Natural killer cell (primary cell): Measurements from ENCODE around the gene TAF1L. TPM values are rescaled to one million over a fixed set of nuclear protein-coding genes. Genes with fewer than 3 reads are reported as not detected.
"Not testable (repeated sequence)": the region's sequence is repeated elsewhere in the genome, so short reads cannot be mapped to it uniquely, and the experiment has no call there.

Experiments
- ATAC-seq, 3 donors: fragments of 150-1000 bp in 2 of 3; fragments of 200-7000 bp in 1 of 3; cut with Tn5 transposase; 1 replicate in 1 of 3; 2 replicates in 2 of 3; pipeline ENCODE4 v1.10.0; 2021; ENCODE audit warnings: mild to moderate bottlenecking in 2 of 3, moderate library complexity in 2 of 3
- DNase-seq, 2 donors: peaks; one replicate each; pipeline versions ENCODE4 v3.0.0 to v3.0.0-alpha.2; 2013 to 2021; ENCODE audit warnings: mixed read lengths in 1 of 2
- H3K27ac ChIP-seq: one replicate; pipeline ENCODE4 v1.5.1; 2013; ENCODE audit warnings: mild to moderate bottlenecking, low read length
- H3K27me3 ChIP-seq: one replicate; pipeline ENCODE4 v1.6.1; 2013; ENCODE audit warnings: low read length; ENCODE audit not compliant: control insufficient read depth, insufficient read depth
- H3K36me3 ChIP-seq: one replicate; pipeline ENCODE4 v1.6.1; 2013; ENCODE audit warnings: low read length; ENCODE audit not compliant: control insufficient read depth, insufficient read depth
- H3K4me1 ChIP-seq: one replicate; pipeline ENCODE4 v1.6.1; 2013; ENCODE audit warnings: low read length; ENCODE audit not compliant: control insufficient read depth, insufficient read depth
- H3K4me3 ChIP-seq: one replicate; pipeline ENCODE4 v1.5.1; 2013; ENCODE audit warnings: low read length
- H3K9me3 ChIP-seq: one replicate; pipeline ENCODE4 v1.6.1; 2013; ENCODE audit warnings: low read length; ENCODE audit not compliant: control insufficient read depth, insufficient read depth
- H3K27ac Mint-ChIP-seq, 2 donors: one replicate each; pipeline ENCODE4 v1.8.0; 2022; ENCODE audit warnings: mild to moderate bottlenecking in 2 of 2, mixed read lengths in 2 of 2, moderate library complexity in 1 of 2
- H3K27me3 Mint-ChIP-seq, 2 donors: one replicate each; pipeline ENCODE4 v1.8.0; 2022; ENCODE audit warnings: low read depth in 2 of 2, mixed read lengths in 2 of 2
- H3K36me3 Mint-ChIP-seq: one replicate; pipeline ENCODE4 v1.8.0; 2022; ENCODE audit warnings: mixed read lengths
- H3K4me1 Mint-ChIP-seq, 2 donors: one replicate each; pipeline ENCODE4 v1.8.0; 2022; ENCODE audit warnings: mixed read lengths in 2 of 2
- H3K4me3 Mint-ChIP-seq: one replicate; pipeline ENCODE4 v1.8.0; 2022; ENCODE audit warnings: mild to moderate bottlenecking, moderate library complexity, mixed read lengths
- H3K9me3 Mint-ChIP-seq, 2 donors: one replicate each; pipeline ENCODE4 v1.8.0; 2022; ENCODE audit warnings: mixed read lengths in 2 of 2
- WGBS: methylation state at CpG from one replicate; pipeline ENCODE4 v1.1.7; 2013; ENCODE audit warnings: missing lambda C conversion rate; ENCODE audit not compliant: insufficient coverage; 5-methylcytosine and 5-hydroxymethylcytosine counted together
- intact Hi-C: fragments of 100-400 bp; cut with micrococcal nuclease; formaldehyde crosslinking; loops from one replicate; pipeline ENCODE4 v1.14.2; 2022
- total RNA-seq, 4 donors: library from RNA; stranded (reverse); fragments of 120-200 nt in 1 of 4; gene quantifications; one replicate each; pipeline versions ENCODE4 v1.2.3 to v1.2.4, GENCODE V29; 2013 to 2022
- TF ChIP-seq, protein P1 (sequence below): fragments of 200-600 bp; IDR thresholded peaks from one replicate; pipeline ENCODE4 v1.8.0; 2022; ENCODE audit warnings: antibody characterized with exemption

TAF1L gene
- total RNA-seq, 3 donors from 2014 or later (not counting 1 experiment from before 2014, with no cell fraction given), result 0.05 TPM; not detected in 2

DNA sequence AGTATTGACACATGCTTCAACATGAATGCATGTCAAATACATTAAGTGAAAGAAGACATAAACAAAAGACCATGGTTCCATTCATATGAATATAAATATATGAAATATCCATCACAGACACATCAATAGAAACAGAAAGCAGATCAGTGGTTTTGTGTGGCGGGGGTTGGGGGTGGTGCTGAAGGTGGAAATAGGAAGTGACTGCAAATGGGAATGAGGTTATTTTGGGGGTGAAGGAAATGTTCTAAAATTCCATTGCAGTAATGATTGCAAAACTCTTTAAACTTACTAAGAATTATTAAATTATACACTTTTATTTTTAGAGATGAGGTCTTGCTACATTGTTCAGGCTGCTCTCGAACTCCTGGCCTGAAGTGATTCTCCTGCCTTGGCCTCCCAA, 28.7 kb downstream of the TAF1L start:
- H3K4me3 Mint-ChIP-seq, result no peak overlapping the region
- Histone ChIP-seq H3K27ac (no peak overlapping the region), H3K36me3 (no peaks in the 10 kb centered on the region), H3K9me3 (peaks cover 5% of the 10 kb centered on the region), H3K4me1 (no peaks in the 10 kb centered on the region), H3K4me3 (no peak overlapping the region), H3K27me3 (peaks cover 4% of the 10 kb centered on the region)
- H3K4me1 Mint-ChIP-seq, result no peaks in the 10 kb centered on the region
- intact Hi-C loops, result no loop called here
- 85% methylated on average over 1 of the region's 2 CpGs for WGBS
- H3K27me3 Mint-ChIP-seq, result peaks cover 12 to 39% of the 10 kb centered on the region in 2 donors
- H3K27ac Mint-ChIP-seq, result no peak overlapping the region
- TF ChIP-seq, protein P1, sequence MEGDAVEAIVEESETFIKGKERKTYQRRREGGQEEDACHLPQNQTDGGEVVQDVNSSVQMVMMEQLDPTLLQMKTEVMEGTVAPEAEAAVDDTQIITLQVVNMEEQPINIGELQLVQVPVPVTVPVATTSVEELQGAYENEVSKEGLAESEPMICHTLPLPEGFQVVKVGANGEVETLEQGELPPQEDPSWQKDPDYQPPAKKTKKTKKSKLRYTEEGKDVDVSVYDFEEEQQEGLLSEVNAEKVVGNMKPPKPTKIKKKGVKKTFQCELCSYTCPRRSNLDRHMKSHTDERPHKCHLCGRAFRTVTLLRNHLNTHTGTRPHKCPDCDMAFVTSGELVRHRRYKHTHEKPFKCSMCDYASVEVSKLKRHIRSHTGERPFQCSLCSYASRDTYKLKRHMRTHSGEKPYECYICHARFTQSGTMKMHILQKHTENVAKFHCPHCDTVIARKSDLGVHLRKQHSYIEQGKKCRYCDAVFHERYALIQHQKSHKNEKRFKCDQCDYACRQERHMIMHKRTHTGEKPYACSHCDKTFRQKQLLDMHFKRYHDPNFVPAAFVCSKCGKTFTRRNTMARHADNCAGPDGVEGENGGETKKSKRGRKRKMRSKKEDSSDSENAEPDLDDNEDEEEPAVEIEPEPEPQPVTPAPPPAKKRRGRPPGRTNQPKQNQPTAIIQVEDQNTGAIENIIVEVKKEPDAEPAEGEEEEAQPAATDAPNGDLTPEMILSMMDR, result no peak
- no peaks in the 10 kb centered on the region for H3K9me3 Mint-ChIP-seq
- H3K36me3 Mint-ChIP-seq, result no peaks in the 10 kb centered on the region
- ATAC-seq (no peak), DNase-seq (no peak)

DNA sequence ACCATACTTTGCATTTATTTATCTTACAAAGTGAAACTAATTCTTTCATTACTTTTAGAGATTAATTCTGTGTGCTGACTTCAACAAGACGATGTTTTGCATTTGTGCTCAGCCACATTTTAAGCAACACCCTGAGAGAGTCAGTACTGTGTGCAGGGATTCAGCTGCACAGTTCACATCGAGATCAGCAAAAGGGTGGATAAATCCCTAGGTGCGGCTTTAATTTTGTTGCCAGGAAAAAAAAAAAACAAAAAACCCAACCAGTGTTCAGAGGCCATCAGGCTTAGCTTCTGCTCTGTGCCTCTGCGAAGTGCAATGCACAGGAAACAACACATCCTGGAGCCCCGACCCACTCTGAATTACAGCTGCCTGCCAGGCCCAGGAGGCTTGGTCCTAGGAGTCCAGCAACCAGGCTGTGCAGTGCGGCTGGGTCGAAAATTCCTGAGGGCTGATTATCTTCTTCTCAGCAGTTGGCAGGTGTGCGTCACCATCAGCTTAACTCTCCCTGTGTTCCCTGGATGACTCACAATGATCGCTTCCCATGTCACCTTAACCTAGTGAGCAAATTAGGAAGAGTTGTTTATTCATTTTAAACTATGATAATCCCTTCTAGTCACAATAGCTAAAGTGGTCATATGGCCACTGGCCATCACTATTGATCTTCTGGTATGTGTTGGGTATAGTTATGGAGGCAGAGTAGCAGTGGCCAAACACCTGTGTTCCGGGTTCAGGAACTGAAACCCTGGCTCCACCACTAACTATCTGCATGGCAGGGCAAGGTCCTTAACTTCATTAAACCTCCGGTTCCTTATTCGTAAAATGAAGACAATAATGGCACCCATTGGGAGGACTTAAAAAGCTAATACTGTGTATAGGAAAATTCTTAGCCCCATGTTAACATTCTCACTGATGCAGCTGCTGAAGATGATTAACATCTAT, 31.3 kb downstream of the TAF1L start:
- no peak for DNase-seq
- ATAC-seq, result peak in 1 of 3 donors; percentile 32
- TF ChIP-seq, protein P1, result no peak

DNA sequence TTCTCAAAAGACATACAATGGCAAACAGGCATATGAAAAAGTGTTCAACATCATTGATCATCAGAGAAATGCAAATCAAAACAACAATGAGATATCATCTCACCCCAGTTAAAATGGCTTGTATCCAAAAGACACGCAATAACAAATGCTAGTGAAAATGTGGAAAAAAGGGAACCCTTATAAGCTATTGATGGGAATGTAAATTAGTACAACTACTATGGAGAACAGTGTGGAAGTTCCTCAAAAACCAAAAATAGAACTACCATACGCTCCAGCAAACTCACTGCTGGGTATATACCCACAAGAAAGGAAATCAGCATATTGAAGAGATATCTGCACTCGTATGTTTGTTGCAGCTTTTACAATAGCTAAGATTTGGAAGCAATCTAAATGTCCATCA, 36.4 kb downstream of the TAF1L start:
- H3K4me1 Mint-ChIP-seq, intact Hi-C loops: not testable (repeated sequence)
- 13% methylated on average over 2 of the region's 3 CpGs for WGBS

More for the DNA sequence above, 31.3 kb downstream of the TAF1L start:
- Histone ChIP-seq H3K4me3 (no peak overlapping the region), H3K9me3 (peaks cover 5% of the 10 kb centered on the region), H3K27ac (no peak overlapping the region), H3K36me3 (no peaks in the 10 kb centered on the region), H3K4me1 (no peaks in the 10 kb centered on the region), H3K27me3 (peaks cover 4% of the 10 kb centered on the region)
- Mint-ChIP-seq H3K4me3 (no peak overlapping the region), H3K27me3 (peaks cover 12 to 49% of the 10 kb centered on the region in 2 donors), H3K36me3 (no peaks in the 10 kb centered on the region), H3K27ac (no peak overlapping the region), H3K9me3 (no peaks in the 10 kb centered on the region), H3K4me1 (no peaks in the 10 kb centered on the region)
- intact Hi-C loops, result no loop called here
- WGBS, result 59% methylated on average over 11 of the region's 12 CpGs

DNA sequence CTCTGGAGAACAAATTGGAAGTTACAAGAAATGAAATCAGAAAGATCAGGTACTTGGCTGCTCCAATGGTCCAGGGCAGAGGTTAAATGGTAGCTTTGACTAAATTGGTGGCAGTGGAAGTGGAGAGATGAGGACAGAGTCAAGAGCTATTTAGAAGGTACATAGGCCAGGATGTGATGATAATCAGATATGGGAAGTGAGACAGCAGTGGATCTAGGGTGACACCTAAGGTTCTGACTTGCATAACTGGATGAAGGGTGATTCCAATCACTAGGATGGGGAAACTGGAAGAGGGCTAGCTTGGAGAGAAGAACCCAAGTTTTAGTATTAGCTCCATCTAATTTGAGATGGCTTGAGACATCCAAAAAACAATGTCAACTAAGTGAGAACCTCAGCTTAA, 38.5 kb downstream of the TAF1L start:
- intact Hi-C loops, result no loop called here
- TF ChIP-seq, protein P1, result no peak
- H3K4me1 Mint-ChIP-seq, result no peaks in the 10 kb centered on the region
- Histone ChIP-seq H3K27me3 (no peaks in the 10 kb centered on the region), H3K4me3 (no peak overlapping the region), H3K27ac (no peak overlapping the region), H3K4me1 (no peaks in the 10 kb centered on the region), H3K9me3 (no peaks in the 10 kb centered on the region), H3K36me3 (no peaks in the 10 kb centered on the region)
- no peaks in the 10 kb centered on the region for H3K9me3 Mint-ChIP-seq
- no peak overlapping the region for H3K27ac Mint-ChIP-seq
- H3K4me3 Mint-ChIP-seq, result no peak overlapping the region
- DNase-seq (no peak), ATAC-seq (no peak)
- peaks cover 9 to 41% of the 10 kb centered on the region in 2 donors for H3K27me3 Mint-ChIP-seq
- no peaks in the 10 kb centered on the region for H3K36me3 Mint-ChIP-seq

More for the DNA sequence above, 36.4 kb downstream of the TAF1L start:
- not testable (repeated sequence) for H3K4me1 ChIP-seq, H3K36me3 ChIP-seq, H3K27ac Mint-ChIP-seq, H3K9me3 ChIP-seq, H3K27ac ChIP-seq, ATAC-seq, H3K4me3 ChIP-seq, DNase-seq, H3K36me3 Mint-ChIP-seq, H3K27me3 ChIP-seq, H3K9me3 Mint-ChIP-seq, H3K4me3 Mint-ChIP-seq
- H3K27me3 Mint-ChIP-seq, result peaks cover 11 to 47% of the 10 kb centered on the region in 2 donors
